GM18951 (cell line): ENCODE measurements around the gene USP51.
"Not testable (repeated sequence)": the region's sequence is repeated elsewhere in the genome, so short reads cannot be mapped to it uniquely, and the experiment has no call there.

ENCODE experiments used
- POLR2A ChIP-seq: IDR thresholded peaks from 4 replicates; pipeline ENCODE4 v1.6.1; 2011; ENCODE audit warnings: mild to moderate bottlenecking; ENCODE audit not compliant: insufficient read length, insufficient read depth; ENCODE audit errors: extremely low read depth
- in situ Hi-C: fragments of 300-500 bp; cut with MboI; formaldehyde crosslinking; loops from one replicate; pipeline ENCODE4 v1.12.0; 2022; ENCODE audit warnings: low sequenced_read_pairs, mixed read lengths, inconsistent platforms; ENCODE audit not compliant: unreplicated experiment

The USP51 gene

GRCh38 chrX:55489314-55490009 is at the start of gene USP51:
TSS of gene USP51 (minus strand) at chrX:55489848. CDS start at chrX:55488939, 909 bp downstream.
- in situ Hi-C loops: no loop called here

GRCh38 chrX:55524487-55524886 is 34.8 kb upstream of the USP51 start:
- in situ Hi-C loops: no loop called here
- no peak for TF ChIP-seq POLR2A

More at GRCh38 chrX:55489314-55490009, at the start of gene USP51:
- TF ChIP-seq POLR2A: no peak

- TF ChIP-seq POLR2A: no peak
- in situ Hi-C loops: no loop called here
Measured at GRCh38 chrX:55523356-55523755, 33.7 kb upstream of the USP51 start.

GRCh38 chrX:55522596-55523276 is 33.1 kb upstream of the USP51 start:
- TF ChIP-seq POLR2A: no peak
- in situ Hi-C loops: no loop called here

- no peak for TF ChIP-seq POLR2A
- in situ Hi-C loops: no loop called here
Measured at GRCh38 chrX:55521687-55522086, 32.0 kb upstream of the USP51 start.

GRCh38 chrX:55516794-55517481 is 27.3 kb upstream of the USP51 start:
- in situ Hi-C loops: not testable (repeated sequence)

- in situ Hi-C loops: not testable (repeated sequence)
Measured at GRCh38 chrX:55513045-55513737, 23.5 kb upstream of the USP51 start.

- in situ Hi-C loops: not testable (repeated sequence)
Measured at GRCh38 chrX:55508410-55509152, 18.9 kb upstream of the USP51 start.

GRCh38 chrX:55507699-55508098 is 18.1 kb upstream of the USP51 start:
- in situ Hi-C loops: not testable (repeated sequence)

- in situ Hi-C loops: not testable (repeated sequence)
Measured at GRCh38 chrX:55507010-55507409, 17.4 kb upstream of the USP51 start.

- no peak for TF ChIP-seq POLR2A
- in situ Hi-C loops: no loop called here
Measured at GRCh38 chrX:55490974-55491373, 1.3 kb upstream of the USP51 start.

- in situ Hi-C loops: no loop called here
- TF ChIP-seq POLR2A: no peak
Measured at GRCh38 chrX:55490121-55490520, 473 bp upstream of the USP51 start.
